GM21526 (cell line): Measurements from ENCODE around the gene RANBP10.
A peak's percentile ranks its signal among the peaks of the same experiment; 100 is the strongest.

Source experiments
- ATAC-seq: cut with Tn5 transposase; IDR thresholded peaks from one replicate; pipeline ENCODE4 v1.9.1; 2021; ENCODE audit warnings: moderate library complexity; ENCODE audit not compliant: unreplicated experiment, low FRiP score

RANBP10 gene

DNA sequence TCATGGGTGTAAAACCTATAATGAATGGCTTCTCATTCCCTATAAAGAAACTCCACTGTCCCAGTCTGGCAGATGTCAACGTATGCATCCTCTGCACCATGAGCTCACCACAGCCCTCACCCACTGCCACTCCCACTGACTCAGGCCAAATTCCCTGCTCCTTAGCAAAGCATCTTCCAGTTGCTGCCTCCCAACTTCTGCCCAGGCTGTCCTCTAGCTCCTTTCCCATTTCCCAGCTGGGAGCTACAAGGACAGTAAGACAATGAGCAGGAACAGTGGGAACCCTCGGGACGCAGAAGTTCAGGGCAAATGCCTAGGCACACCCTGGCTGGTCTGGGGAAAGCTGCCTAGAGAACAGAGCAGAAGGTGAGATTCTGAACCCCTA lies 26.7 kb upstream of the RANBP10 start:
- ATAC-seq: no peak

DNA sequence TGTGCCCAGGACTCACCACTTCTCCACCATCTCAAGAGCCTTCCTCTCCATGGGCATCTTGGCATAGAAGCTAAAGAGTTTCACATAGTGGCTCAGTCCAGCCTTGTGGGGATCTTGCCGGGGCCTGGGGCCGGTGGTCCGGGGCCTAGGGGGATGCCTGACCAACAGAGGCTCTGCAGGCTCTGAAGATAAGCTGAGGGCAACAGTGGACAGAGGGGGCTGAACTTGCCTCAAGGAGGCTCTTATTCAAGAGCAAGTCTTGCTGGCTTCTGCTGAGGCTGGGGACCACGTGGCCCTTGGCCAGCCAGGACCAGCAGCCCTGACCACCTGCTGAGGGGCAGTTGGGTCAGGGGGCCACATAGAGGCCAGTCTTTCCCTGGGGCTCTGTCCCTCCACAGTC lies 22.3 kb upstream of the RANBP10 start:
- ATAC-seq: no peak

DNA sequence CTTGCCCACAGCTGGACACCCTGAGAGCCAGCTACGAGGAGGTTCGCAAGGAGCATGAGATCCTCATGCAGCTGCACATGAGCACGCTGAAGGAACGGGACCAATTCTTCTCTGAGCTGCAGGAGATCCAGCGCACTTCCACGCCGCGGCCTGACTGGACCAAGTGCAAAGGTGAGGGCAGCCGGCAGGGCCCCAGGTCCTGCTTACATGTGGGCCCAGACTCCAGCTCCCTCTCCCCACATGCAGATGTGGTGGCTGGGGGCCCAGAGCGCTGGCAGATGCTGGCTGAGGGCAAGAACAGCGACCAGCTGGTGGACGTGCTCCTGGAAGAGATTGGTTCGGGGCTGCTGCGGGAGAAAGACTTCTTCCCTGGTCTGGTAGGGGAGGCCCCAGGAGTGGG lies 19.5 kb upstream of the RANBP10 start:
- ATAC-seq: no peak

DNA sequence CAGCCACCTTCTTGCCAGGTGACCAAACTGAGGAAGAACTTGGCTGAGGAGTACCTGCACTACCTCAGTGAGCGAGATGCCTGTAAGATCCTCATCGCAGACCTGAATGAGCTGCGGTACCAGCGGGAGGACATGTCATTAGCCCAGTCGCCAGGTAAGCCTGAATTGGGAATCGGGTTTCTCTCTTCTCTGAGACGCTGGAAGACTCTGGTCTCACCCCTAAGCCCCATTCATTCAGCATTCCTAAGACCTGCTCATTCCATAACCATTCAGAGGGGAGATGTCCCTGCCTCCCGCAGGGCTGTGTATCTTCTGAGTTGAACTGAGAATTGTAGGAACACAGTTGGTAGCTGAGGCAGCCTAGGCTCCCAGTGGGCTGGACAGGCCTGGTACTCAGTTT lies 18.8 kb upstream of the RANBP10 start:
- ATAC-seq: no peak

- no peak for ATAC-seq
These were observed 16.2 kb upstream of the RANBP10 start for GRCh38 chr16:67822511-67822910.

DNA sequence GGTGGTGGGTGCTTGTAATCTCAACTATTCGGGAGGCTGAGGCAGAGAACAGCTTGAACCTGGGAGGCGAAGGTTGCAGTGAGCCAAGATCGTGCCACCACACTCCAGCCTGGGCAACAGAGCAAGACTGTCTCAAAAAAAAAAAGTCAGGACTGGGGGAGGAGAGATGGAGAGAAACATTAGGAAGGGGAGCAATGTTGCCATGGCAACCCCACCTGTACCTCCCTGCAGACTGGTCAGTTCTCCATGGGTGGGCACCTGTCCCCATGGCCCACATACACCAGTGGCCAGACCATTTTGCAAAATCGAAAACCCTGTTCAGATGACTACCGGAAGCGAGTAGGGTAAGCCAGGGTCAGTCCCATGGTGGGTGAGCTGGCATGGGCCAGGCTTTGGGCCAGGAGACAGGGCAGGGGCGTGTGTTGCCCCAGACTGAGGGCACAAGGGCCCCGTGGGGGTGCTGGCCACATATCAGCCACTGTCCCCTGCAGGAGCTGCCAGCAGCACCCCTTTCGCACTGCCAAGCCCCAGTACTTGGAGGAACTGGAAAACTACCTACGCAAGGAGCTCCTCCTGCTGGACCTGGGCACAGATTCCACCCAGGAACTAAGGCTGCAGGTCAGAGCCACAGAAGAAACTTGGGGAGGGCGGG lies 14.4 kb upstream of the RANBP10 start:
- ATAC-seq: no peak

- ATAC-seq: no peak
These were observed 8.2 kb upstream of the RANBP10 start for GRCh38 chr16:67814567-67814966.

DNA sequence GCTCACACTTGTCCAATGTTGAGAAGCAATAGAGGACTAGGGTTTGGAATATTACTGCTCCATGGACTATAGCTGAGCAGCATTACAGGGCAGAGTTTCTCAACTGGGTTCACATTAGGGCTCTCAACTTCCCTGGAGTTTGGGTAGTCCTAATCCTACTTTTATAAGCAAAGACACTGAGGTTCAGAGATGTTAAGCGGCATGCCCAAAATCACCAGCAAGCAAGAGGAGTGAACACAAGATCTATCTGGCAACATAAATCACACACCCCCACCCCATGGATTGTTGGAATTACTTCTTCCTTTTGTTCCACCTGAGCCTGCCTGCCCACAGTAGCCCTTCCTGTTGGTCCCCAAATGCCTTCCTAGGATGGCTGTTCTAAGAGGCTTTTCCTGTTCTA lies 5.5 kb upstream of the RANBP10 start:
- ATAC-seq: no peak

DNA sequence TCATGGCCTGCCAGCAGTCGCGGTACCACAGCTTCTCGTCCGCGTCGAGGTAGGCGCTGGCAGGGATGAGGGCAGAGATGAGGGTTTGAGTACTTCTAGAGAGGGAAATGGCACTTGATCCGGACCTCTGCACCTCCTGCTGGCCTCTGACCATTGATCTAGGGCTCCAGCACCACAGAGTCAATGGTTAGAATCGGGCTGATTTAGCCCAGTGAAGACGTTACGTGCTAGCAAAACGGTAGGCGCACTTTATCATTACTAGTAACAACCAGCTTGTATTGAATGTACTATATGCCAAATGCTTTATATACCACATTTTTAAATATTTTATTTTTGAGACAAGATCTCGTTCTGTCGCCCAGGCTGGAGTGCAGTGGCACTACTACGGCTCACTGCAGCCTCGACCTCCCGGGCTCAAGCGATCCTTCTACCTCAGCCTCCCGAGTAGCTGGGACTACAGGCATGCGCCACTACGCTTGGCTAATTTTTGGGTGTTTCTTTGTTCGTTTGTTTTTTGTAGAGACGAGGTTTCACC lies 855 bp upstream of the RANBP10 start:
- no peak for ATAC-seq

DNA sequence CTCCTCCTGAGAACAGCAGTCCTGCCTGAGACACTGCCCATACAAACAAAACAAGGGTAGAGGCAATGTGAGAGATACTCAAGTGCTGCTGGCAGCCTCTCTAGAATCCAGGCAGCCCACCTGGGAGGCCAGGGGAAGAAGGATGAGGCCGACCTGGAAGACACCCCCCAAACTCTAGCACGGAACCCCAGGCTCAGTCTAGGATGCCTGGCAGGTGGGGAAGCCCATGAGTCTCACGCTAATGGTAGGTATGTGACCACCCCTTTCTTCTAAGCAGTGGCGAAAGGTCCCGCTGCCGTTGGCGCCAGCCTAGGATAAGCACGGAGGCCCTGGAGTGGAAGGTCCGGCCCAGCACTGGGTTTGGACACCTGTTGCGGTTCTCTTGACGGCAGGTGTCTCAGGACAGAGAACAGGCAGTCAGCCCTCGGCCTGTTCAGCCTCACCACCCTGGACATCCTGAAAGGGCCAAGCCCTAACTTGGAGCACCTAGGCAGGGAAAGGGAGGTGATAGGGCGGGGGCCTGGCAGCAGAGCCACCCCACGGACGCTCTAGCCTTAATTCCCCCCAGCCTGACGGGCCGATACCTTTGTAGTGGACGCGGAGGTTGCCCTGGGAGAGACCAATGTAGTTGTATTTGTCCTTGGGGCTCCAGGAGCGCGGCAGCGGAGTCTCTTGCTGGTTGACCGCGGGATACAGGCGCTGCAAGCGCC lies 487 bp downstream of the RANBP10 start:
- peak; percentile 4 for ATAC-seq

DNA sequence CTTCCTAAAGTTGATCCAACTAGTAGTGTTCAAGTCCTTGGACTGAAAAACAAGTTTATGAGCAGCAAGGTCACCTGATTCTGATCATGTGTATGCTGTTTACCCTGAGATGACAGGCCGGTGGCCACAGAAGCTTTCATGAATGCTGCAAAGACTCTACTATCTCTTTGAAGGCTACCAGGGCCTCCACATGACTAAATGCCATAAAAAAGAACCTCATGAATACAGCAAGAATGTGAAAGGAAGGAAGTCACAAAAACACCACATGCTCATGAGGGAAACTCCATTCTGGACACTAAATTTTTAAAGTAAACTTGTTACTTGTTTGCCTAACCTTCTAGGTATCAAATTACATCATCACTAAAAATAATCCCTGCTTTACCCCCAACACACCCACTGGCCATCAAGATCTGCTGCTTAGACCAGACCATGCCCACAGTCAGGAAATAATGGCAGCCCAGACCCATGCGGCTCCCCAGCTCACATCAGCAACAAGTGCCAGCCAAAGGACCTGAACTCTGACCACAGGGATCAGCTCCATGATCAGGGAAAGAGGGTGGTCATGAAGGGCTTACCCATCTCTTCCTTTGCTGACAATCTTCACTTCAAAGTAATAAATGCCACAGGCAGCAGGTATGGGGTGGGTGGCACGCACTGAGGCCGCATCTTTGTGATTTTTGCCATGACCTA lies 1.4 kb downstream of the RANBP10 start:
- no peak for ATAC-seq

GRCh38 chr16:67803894-67804293 lies 2.5 kb downstream of the RANBP10 start:
- no peak for ATAC-seq

DNA sequence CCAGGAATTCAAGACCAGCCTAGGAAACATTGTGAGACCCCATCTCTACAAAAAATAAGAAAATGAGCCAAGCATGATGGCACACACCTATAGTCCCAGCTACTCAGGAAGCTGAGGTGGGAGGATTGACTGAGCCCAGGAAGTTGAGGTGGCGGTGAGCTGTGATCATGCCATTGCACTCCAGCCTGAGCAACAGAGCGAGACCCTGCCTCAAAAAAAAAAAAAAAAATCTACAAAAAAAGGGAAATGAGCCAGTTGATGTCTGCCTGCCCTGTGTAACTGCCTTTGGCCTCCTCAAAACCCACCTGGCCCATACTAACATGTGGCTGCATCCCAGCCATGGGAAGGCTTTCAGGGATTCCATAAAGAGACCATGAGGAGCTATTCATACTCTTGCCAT lies 4.5 kb downstream of the RANBP10 start:
- ATAC-seq: no peak

DNA sequence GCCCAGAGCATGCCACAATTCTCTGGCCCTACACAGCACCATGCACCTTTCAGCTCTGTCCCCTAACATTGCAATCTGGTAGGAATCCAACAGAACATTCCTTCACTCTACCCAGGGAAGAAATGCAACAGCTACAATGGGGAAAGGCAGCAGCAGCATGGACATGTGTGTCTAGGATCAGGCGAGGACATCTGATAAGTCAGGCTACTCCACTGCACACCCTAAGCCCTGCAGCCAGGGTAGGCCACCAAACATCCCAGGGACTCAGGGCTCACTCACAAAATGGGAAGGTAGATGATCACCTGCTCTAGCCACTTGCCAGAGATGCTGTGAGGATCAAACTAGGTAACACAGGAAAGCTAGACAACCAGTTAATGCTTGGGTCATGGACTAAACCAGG lies 5.1 kb downstream of the RANBP10 start:
- ATAC-seq: no peak

DNA sequence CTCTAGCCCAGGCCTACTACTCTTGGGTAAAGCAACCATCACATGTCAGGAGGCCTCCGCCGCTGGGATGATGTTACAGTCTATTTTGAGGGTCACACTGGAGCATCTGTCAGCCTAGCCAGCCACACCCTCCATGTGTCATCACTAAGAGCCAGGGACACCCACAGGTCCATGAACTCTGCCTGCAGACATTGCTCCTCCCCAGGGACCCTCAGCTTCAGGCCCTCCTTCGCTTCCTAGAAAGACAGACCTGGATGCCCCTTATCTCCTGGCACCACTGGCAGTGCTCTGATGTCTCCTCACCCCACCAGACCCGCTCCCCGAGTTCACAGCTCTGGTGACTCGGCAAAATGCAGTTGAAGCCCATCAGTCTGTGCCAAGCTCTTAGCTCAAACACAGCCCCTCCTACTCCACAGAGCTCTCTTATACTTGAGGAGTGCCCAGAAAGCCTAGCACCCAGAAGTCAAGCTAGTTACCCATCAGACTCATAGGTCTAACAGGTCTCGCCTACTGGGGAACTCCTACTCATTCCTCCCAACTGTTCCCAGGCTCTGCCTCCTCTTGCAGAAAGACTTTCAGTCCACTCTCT lies 5.9 kb downstream of the RANBP10 start:
- no peak for ATAC-seq

DNA sequence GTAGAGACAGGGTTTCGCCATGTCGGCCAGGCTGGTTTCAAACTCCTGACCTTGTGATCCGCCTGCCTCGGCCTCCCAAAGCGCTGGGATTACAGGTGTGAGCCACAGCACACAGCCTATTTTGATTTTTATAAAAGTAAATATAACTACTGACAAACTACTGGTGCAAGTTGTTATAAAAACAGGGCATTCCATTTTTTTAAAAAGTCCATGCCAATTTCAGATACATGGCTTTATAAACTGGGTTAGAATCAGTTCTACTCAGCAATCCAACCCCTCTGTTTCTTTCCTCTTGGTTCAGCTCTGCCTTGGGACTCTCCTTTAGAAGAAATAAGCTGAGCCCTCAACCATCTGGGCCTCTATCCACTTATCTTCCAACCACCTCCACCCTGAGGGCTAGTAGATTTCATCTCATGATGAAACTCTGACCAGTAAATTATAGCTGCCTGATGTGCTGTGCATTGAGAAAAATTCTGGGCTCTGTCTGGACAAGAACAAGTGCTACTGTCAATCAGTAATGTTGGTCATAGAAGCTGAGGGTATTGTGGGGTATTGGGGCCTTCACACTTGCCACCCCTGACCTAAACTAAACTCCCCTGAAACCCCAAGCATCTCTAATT lies 10.2 kb downstream of the RANBP10 start:
- no peak for ATAC-seq

DNA sequence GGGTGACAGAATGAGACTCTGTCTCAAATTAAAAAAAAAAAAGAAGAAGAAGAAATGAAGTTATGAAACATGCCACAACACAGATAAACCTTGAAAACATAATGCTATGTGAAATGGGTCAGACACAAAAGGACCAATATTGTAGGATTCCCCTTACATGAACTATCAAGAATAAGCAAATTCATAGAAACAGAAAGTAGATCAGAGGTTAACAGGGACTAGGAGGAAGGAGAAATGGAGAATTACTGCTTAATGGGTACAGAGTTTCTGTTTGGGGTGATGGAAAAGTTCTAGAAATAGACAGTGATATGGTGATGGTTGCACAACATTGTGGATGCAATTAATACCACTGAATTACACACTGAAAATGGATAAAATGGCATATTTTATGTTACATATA lies 16.3 kb downstream of the RANBP10 start:
- no peak for ATAC-seq

- no peak for ATAC-seq
These were observed 19.9 kb downstream of the RANBP10 start for GRCh38 chr16:67786491-67786890.

- no peak for ATAC-seq
These were observed 23.0 kb downstream of the RANBP10 start for GRCh38 chr16:67783353-67783725.

DNA sequence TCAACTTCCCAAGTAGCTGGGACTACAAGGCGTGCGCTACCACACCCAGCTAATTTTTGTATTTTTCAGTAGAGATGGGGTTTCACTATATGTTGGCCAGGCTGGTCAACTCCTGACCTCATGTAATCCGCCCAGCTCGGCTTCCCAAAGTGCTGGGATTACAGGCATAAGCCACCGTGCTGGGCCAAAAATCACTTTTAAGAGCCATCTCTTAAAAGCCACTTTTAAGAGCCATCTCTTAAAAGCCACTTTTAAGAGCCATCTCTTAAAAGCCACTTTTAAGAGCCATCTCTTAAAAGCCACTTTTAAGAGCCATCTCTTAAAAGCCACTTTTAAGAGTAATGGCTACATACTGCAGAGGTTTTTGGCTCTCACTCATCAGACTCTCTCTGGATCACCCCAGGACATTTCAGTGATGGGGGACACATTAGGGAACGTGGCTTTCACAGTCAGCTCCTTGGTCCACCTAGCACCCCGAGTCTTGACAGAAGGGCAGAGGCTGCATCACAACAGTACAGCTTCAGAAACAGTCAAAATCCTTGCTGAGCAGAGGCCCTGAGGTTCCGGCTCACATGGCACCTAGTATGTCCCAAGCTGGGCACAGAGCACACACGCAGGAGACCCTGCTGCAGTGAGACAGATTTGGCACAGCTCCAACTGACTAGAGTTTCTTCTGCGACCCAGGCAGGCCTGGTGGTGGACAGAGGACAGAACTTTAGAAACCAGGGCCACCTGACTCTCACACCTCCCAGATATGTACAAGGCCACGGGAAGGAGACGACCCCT lies 23.6 kb downstream of the RANBP10 start:
- ATAC-seq: no peak
